ENCODE data around the gene CHD3.
"Not testable (repeated sequence)": the region's sequence is repeated elsewhere in the genome, so short reads cannot be mapped to it uniquely, and the experiment has no call there.

CHD3 gene

DNA sequence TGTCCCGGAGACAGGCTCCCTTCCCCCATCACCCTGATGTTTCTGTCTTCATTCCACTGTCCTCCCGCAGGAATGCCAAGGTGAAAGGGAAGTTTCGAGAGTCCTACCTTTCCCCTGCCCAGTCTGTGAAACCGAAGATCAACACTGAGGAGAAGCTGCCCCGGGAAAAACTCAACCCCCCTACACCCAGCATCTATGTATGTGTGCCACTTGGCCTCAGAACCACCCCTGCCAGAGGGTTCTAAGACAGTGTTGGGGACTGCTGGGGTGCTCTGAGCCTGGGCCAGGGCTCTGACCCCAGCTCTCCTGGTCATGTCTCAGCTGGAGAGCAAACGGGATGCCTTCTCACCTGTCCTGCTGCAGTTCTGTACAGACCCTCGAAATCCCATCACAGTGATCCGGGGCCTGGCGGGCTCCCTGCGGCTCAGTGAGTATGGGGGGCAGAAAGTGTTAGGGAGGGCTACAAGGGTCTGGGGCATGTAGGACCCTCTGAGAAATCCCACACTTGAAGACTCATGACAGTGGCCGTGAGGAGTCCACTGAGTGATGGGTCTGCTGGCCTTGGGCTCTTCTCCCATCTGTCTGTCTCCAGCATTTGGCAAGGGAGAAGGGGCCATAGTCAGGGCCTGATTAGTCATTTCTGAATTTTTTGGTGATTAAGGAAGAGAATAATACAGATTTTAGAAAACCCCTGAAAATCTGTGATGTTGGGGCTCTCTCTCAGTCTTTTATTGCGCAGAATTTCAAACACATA lies 38.7 kb upstream of the CHD3 start:
- no peak for DNase-seq (ENCODE audit: low spot score)

- DNase-seq (ENCODE audit: low spot score), result no peak
These were observed 37.7 kb upstream of the CHD3 start for GRCh38 chr17:7850701-7851437.

- DNase-seq (ENCODE audit: low spot score), result peak; percentile 92
These were observed 36.9 kb upstream of the CHD3 start for GRCh38 chr17:7851438-7852261.

DNA sequence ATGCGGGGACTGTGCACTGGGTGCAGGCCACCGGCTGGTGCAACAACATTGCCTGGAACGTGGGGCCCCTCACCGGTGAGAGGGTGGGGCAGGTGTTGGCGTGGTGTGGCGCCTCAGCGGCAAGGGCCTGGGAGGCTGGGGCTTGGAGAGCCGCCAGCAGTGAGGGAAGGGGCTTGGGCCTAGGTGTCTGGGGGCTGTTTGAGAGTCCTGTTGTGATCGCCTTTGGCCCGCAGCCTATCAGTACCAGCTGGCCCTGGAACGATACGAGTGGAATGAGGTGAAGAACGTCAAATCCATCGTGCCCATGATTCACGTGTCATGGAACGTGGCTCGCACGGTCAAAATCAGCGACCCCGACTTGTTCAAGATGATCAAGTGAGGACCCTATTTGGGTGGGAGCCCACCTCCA lies 36.3 kb upstream of the CHD3 start:
- no peak for DNase-seq (ENCODE audit: low spot score)

- DNase-seq (ENCODE audit: low spot score), result no peak
These were observed 35.5 kb upstream of the CHD3 start for GRCh38 chr17:7852919-7853690.

GRCh38 chr17:7853691-7854038 lies 34.9 kb upstream of the CHD3 start:
- DNase-seq (ENCODE audit: low spot score), result no peak

- DNase-seq (ENCODE audit: low spot score), result no peak
These were observed 34.4 kb upstream of the CHD3 start for GRCh38 chr17:7854078-7854777.

DNA sequence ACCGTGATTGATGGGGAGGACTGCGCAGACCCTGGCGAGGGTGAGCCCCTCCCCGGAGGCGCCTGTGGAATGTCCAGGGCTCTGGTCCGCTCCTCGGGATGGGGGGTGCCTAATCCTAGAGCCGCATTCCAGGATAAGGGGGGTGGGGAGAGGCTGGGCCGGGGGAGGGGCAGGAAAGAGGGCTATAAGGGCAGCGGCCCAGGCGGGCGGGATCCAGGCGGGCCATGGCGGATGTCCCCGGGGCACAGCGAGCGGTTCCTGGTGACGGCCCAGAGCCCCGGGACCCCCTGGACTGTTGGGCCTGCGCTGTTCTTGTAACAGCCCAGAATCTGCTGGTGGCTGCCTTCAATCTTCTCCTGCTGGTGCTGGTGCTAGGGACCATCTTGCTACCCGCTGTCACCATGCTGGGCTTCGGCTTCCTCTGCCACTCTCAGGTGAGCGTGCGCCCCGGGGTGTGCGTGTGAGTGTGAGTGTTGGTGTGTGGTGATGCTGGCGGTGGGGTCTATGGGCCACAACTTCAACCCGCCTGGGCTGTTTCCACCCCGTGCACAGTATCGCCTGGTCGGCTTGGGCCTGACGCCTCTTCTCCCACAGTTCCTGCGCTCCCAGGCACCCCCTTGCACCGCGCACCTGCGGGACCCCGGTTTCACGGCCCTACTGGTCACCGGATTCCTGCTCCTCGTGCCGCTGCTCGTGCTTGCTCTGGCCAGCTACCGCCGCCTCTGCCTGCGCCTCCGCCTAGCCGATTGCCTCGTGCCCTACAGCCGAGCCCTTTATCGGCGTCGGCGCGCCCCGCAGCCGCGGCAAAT lies 33.5 kb upstream of the CHD3 start, which contains the start of gene TMEM88:
Gene TMEM88, plus strand, starts transcription at position 216 of the 809 bp plus-strand sequence. Its CDS starts 9 bp downstream, at position 225.
- no peak for DNase-seq (ENCODE audit: low spot score)

GRCh38 chr17:7855660-7856010 lies 33.0 kb upstream of the CHD3 start:
- DNase-seq (ENCODE audit: low spot score), result no peak

GRCh38 chr17:7856011-7856810 lies 32.4 kb upstream of the CHD3 start:
- DNase-seq (ENCODE audit: low spot score), result peak; percentile 15

DNA sequence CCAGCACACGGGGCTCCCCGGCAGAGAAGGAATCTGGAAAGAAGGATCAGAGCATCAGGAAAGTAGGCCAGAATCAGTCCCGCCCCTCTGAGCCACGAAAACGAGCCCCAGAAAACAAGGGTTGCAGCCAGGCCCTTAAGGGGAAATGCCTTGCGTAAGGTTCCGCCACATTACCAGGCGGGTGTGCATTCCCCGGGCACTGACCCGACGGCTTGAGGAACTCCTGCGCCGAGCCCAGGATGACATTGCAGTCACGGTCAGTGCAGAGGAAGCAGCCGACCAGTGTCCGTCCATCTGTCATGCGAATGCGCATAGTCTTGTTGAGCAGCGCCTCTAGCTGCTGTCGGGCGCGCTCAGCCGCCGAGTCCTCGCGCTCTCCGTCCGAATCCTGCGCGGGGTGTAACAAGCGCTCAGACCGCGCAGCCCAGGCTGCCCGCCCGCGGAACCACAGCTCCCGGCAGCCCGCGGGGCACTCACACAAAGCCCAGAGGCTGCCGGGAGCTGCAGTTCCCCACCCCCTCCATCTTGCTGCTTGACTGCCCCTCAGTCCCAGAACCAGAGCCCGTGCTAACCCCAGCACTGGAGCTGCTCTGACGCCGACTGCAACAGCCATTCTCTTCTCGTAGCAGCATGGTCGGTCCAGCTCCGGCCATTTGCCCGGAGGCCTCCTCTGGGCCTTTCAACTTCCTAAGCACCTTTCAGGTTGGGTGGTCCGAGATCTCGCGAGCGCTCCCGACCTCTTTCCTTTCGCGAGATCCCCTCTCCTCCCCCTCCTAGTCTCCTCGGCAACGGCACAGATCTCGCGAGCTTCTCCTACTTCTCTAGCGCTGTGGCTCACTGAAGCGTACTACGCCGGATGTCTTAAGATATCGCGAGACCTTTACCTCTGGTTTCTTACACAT lies 31.5 kb upstream of the CHD3 start, which contains the start of gene NAA38:
Gene NAA38, minus strand, starts transcription at position 749 of the 902 bp plus-strand sequence. Its CDS starts 96 bp downstream, at position 653.
- peak; percentile 94 for DNase-seq (ENCODE audit: low spot score)

- DNase-seq (ENCODE audit: low spot score), result peak; percentile 85
These were observed 30.7 kb upstream of the CHD3 start, which contains the start of gene CYB5D1 for GRCh38 chr17:7857713-7858521. CYB5D1 (plus strand) TSS chr17:7858003; CDS start chr17:7858135, 132 bp downstream.

DNA sequence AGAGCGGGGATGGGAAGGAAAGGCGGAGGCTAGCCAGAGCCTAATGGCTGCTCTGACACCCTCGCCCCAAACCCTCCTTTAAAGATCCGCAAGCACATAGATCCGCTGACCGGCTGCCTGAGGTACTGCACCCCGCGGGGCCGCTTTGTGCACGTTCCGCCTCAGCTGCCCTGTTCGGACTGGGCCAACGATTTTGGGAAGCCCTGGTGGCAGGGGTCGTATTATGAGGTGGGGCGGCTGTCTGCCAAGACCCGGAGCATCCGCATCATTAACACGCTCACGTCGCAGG lies 30.1 kb upstream of the CHD3 start:
- peak; percentile 80 for DNase-seq (ENCODE audit: low spot score)

- DNase-seq (ENCODE audit: low spot score), result no peak
These were observed 29.6 kb upstream of the CHD3 start for GRCh38 chr17:7859028-7859427.

DNA sequence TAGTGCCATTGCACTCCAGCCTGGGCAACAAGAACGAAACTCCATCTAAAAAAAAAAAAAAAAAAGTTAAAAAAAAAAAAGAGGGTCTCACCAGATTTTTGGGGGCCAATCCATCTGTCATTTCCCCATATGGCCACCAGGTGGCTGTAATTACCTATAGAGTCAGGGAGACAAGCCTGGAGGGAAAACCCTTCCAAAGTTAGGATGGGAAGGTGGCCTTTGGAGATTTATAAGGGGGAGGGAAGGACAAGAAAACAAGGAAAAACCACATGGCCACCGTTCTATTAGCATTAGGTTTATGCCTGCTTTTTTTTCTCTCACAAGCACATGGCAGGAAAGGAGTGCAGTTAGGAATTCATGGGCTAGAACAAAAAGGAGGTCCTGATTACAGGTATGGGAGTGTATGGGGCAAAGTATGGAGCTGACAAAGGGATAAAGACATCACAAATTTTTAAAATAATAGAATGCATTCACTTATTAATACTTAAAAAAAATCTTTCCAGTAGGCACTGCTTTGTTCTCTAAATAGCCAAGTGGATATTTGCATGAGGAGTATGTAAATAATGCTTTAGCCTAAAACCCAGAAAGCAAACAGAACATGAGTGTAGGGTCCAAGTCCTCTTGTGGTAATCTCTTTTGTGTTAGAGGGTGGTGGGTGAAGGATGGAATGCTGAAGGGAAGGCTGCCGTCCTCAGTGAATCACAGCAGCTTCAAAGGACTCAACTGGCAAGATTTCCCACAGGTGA lies 25.7 kb upstream of the CHD3 start:
- DNase-seq (ENCODE audit: low spot score), result peak; percentile 58

GRCh38 chr17:7864384-7864783 lies 24.2 kb upstream of the CHD3 start:
- not testable (repeated sequence) for DNase-seq (ENCODE audit: low spot score)
